Measurements from ENCODE around the gene SAP30BP.
A peak's percentile ranks its signal among the peaks of the same experiment; 100 is the strongest.

The SAP30BP gene

DNA sequence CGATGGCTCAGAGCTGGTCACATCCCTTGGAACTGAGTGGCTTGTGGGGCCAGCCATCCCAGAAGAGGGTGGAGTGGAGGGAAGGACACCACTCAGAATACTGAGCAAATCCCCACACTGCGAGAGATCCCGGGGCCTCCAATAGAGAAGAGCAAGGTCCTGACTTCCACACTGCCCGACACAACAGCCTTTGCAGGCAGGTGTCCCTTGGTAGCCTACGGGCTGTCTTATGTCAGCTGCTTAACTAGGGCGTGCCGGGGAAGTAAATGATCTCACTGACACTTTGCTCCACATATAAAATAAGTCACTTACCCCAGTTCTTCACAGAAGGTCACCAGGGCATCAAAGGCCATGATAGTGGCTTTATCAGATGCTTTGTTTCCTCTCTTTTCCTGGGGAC lies 16.3 kb upstream of the SAP30BP start:
- no peak for DNase-seq

- no peak for DNase-seq
Measured at GRCh38 chr17:75652341-75652740, 14.8 kb upstream of the SAP30BP start.

DNA sequence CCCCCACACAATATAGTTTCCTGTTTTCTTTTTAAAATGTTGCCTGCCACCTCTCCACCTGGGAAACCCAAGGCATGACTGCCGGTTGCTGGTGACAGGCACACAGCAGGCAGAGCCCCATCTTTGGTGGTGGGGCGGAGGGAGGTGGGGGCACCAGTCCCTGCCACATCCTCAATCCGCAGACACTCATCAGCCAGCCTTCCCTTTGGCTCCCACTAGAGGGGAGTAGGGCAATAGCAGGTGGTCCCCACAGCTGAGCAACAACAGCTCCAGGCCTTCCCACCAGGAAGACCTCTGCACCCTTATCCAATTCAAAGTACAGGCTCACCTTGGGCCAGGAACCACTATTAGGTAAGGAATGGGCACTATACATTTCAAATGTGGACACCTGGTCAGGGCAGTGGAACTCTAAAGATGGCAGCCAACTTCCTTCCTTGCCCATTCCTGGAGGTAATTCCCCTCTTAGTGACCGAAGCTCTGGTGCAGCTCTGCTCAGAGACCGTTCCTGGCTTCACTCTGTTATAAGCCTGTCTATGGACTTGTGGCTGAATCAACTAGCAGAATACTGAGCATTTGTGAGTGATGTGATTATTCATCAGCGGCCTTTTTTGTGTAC lies 14.1 kb upstream of the SAP30BP start:
- DNase-seq = peak; percentile 38

DNA sequence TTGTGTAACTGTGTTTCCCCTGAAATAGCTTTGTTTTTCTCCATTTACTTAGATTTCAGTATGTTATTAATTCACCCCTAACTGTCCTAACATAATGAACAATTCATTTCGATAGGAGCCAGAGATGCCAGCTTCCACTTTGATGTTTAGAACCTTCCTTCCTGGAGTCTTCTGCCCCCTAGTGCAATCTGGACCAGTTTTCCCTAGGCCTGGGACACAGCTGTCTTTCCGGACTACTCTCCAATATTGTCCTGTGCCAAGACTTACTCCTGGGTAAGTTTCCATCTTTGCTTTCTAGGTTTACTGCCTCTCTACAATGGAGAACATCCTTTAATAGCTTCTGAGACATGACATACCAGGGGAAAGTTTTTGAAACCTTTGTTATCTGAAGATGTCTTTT lies 13.0 kb upstream of the SAP30BP start:
- DNase-seq = no peak

DNA sequence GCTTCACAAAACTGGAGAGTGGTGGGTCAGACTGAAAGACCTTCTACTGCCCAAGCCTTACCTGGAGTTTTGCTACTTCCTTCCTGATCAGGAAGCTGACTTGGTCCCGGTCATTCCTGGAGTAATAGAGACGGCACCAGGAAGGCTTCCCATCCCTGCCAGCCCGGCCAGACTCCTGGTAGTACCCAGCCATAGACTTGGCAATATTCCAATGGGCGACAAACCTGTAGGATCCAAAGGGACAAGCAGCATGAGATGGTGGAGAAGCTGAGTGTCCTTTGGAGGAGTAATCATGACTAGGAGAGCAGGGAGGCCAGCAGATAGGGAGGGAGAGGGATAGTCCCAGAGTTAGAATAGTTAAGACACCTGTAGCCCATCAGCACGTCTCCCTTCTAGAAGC lies 8.9 kb upstream of the SAP30BP start:
- no peak for DNase-seq

- no peak for DNase-seq
Measured at GRCh38 chr17:75661531-75661930, 5.6 kb upstream of the SAP30BP start.

DNA sequence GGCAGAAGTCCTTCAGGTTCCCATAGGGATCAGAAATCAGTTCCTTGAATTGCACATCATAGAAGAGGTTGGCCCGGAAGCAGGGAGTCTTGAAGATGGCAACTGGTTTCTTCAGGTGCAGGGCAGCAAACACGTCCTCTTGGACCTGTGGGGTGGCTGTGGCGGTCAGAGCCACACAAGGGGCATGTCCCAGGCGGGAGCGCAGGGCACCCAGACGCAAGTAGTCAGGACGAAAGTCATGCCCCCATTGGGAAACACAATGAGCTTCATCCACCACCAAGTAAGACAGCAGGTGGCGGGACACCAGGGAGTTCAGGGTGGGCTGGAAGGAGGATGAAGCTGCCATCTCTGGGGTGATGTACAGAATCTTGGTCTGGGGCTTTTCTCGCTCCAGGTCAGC lies 4.6 kb upstream of the SAP30BP start:
- DNase-seq = no peak

DNA sequence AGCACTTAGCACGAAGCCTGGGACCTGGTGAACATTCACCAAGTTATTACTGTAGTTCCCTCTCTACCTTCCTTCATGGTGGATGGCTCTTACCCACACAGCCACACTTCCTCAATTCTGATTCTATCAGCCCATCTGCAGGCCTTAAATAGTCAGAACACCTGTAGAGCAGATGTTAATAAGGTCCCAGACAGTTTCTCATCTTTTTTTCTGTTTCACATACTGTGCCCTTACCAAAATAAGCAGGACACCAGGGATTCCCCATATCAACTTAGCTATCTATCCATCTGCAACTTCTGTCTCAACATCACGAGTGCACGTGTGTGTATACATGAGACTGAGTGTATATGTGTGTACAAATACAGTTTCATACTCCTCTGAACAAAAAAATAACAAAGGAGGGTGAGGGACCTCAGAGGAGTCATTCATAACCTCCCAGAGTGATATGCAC lies 3.0 kb upstream of the SAP30BP start:
- no peak for DNase-seq

- DNase-seq = no peak
Measured at GRCh38 chr17:75665981-75666380, 1.2 kb upstream of the SAP30BP start.

DNA sequence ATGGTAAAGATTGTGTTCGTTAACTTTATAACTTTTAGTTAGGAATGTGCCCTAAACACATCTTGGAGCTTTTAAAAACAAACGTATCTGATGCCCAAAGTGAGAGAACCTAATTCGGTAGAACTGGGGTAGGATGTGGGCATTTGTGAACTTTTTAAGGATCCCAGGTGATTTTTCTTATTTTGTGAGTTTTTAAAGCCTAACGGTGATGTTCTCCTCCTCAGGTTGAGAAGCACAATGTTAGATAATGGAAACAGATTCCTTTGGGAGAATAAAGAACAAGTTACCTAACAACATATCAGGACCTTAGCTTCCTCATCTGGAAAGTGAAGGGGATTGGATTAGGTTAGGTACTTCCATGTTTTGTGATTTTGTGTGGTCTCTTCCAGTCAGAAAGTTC lies 687 bp downstream of the SAP30BP start:
- DNase-seq = no peak

- DNase-seq = no peak
Measured at GRCh38 chr17:75668489-75668888, 1.4 kb downstream of the SAP30BP start.

DNA sequence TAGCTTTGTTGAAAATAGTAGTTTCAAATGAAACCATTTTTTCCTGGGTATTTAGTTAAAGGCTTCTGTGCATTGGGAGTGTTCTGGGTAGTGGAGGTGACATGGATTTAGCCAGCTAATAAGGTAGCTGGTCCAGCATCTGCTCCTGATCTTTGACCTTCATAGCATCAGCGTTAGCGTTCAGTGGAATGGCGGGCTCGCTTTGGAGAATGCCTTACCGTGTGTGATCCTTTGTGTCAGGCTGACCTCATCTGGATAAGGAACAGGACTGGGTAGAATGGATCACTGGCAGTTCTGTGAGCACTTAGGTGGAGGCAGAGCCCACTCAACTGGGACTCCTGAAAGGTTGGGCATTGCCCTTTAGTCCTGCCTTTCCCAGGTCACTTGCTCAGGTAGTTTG lies 3.7 kb downstream of the SAP30BP start:
- no peak for DNase-seq

DNA sequence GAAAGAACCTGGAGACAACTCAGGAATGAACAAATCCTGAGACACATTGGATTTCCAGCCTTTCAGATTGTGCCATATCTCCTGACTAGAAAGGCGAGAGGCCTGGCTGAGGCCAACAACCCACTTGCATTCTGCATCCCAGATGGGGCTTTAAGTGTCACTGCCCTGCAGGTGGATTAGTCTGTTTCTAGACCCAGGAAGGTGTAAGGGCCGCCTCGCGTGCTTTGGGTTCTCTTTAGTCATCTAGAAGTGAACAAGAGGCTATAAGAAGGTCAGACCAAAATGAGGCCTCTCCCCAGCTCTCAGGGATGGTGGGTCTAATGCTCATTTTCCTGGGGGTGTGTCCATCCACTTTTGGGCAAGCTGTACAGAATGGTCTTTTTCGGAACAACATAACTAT lies 4.9 kb downstream of the SAP30BP start:
- DNase-seq = no peak

- no peak for DNase-seq
Measured at GRCh38 chr17:75673487-75673886, 6.3 kb downstream of the SAP30BP start.

DNA sequence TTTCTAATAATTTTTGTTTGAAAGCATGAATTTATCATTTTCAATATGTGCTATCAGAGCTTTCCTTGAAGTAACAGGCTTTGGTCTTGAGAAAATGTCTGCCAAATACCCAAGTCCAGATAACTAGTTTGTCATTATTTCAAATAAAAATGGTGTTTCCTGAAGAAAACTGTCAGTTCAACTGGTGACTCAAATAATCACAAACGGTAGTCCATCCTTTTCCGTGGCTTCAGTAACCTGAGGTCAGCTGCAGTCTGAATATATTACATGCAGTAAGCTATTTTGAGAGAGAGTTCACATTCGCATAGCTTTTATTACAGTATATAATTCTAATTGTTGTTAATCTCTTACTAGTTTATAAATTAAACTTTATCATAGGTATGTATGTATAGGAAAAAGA lies 9.3 kb downstream of the SAP30BP start:
- no peak for DNase-seq

DNA sequence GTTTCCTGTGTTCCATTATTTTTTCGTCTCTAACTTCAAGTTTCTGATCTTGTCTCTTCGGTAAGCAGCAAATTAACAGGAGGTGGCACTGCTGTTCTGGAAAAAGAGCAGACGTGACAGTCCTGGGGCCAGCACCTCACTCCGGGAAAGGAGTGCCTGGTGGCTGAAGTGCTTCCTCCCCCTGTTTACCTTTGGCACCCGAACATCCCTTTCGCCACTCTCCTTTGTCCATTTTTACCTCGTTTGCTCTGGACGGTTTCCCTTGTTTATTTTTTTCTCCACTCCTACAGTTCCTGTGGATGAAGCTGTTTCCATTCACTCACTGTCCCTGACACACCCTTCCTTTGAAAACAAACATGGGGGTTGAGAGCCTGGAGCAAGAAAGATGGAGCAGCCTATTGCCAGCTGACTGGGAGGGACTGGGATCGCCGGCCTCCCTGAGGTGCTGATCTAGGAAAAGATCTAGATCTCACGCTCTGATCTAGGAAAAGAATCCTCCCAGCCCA lies 12.6 kb downstream of the SAP30BP start:
- no peak for DNase-seq

GRCh38 chr17:75680431-75680830 lies 13.3 kb downstream of the SAP30BP start:
- no peak for DNase-seq

GRCh38 chr17:75681289-75681688 lies 14.2 kb downstream of the SAP30BP start:
- no peak for DNase-seq

- no peak for DNase-seq
Measured at GRCh38 chr17:75683583-75683982, 16.4 kb downstream of the SAP30BP start.

- DNase-seq = no peak
Measured at GRCh38 chr17:75684249-75684648, 17.1 kb downstream of the SAP30BP start.

GRCh38 chr17:75684924-75685323 lies 17.8 kb downstream of the SAP30BP start:
- no peak for DNase-seq

GRCh38 chr17:75685499-75685898 lies 18.4 kb downstream of the SAP30BP start:
- no peak for DNase-seq

- no peak for DNase-seq
Measured at GRCh38 chr17:75688209-75688825, 21.2 kb downstream of the SAP30BP start.

DNA sequence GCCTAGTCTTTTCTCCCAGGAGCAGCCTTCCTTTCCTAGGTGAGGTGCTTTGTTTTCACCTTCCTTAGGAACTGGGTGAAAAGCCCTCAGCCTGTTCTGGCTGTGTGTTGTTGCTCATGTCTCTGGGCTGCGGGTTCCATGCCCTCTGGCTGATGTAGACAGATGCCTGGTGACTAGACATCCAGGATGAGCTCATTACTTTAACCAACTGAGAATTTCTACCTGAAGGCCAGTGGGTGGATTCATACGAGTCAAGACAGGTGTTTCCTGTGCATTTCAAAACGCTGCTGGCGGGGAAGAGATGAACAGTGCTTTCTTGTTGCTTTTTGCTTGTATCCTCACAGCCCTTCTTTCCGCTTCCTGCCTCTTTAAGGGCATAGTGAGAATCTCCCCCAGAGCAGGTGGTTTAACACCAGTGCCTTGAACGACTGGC lies 22.3 kb downstream of the SAP30BP start:
- DNase-seq = no peak

GRCh38 chr17:75691371-75691791 lies 24.2 kb downstream of the SAP30BP start:
- DNase-seq = no peak
